Neural cell (in vitro differentiated cells): Measurements from ENCODE around the gene PCMTD2. TPM values are rescaled to one million over a fixed set of nuclear protein-coding genes. Genes with fewer than 3 reads are reported as not detected.

Experiments used
- H2AFZ ChIP-seq: fragments of 200-600, 300-800 bp; sonication (generic), shearing (Covaris generic); 2 replicates; pipeline ENCODE4 v1.6.0; 2014; ENCODE audit warnings: low read depth, mild to moderate bottlenecking, antibody characterized with exemption, low read length, moderate library complexity
- H3F3A ChIP-seq: fragments of 200-600 bp; shearing (Covaris generic); 2 replicates; pipeline ENCODE4 v1.6.1; 2016; ENCODE audit warnings: mild to moderate bottlenecking, moderate library complexity, mixed read lengths, antibody characterized with exemption, low read length; ENCODE audit not compliant: insufficient read depth, poor library complexity, severe bottlenecking
- H3K27ac ChIP-seq: fragments of 200-600, 300-800 bp; sonication (generic), shearing (Covaris generic); 2 replicates; pipeline ENCODE4 v1.5.1; 2014; ENCODE audit warnings: mild to moderate bottlenecking, low read length, moderate library complexity
- H3K27me3 ChIP-seq: fragments of 300-800, 200-600 bp; sonication (generic), shearing (Covaris generic); 2 replicates; pipeline ENCODE4 v1.6.0; 2014; ENCODE audit warnings: mild to moderate bottlenecking, low read depth, low read length, moderate library complexity; ENCODE audit not compliant: insufficient read depth
- H3K36me3 ChIP-seq: fragments of 300-800, 200-600 bp; sonication (generic), shearing (Covaris generic); 2 replicates; pipeline ENCODE4 v1.5.1; 2014; ENCODE audit warnings: mild to moderate bottlenecking, antibody characterized with exemption, low read length, moderate library complexity; ENCODE audit not compliant: insufficient read depth
- H3K4me2 ChIP-seq: fragments of 300-800, 200-600 bp; sonication (generic), shearing (Covaris generic); 2 replicates; pipeline ENCODE4 v1.6.0; 2014; ENCODE audit warnings: mild to moderate bottlenecking, low read length
- H3K4me3 ChIP-seq: fragments of 300-800, 200-600 bp; sonication (generic), shearing (Covaris generic); 2 replicates; pipeline ENCODE4 v1.5.1; 2014; ENCODE audit warnings: mild to moderate bottlenecking, low read length, moderate library complexity
- H3K79me2 ChIP-seq: fragments of 200-600 bp; shearing (Covaris generic); replicated peaks from 2 replicates; pipeline ENCODE4 v1.6.0; 2014; ENCODE audit warnings: mild to moderate bottlenecking, low read length, moderate library complexity; ENCODE audit not compliant: insufficient read depth
- H3K9ac ChIP-seq: fragments of 300-800, 200-600 bp; sonication (generic), shearing (Covaris generic); 2 replicates; pipeline ENCODE4 v1.6.1; 2016; ENCODE audit warnings: mild to moderate bottlenecking, low read length, mixed read lengths
- H3K9me2 ChIP-seq: fragments of 200-600 bp; shearing (Covaris generic); 2 replicates; pipeline ENCODE4 v1.6.1; 2016; ENCODE audit warnings: mild to moderate bottlenecking, low read length, mixed read lengths; ENCODE audit not compliant: insufficient read depth
- H3K9me3 ChIP-seq: fragments of 200-600, 300-800 bp; sonication (generic), shearing (Covaris generic); 2 replicates; pipeline ENCODE4 v1.6.1; 2016; ENCODE audit warnings: mild to moderate bottlenecking, mixed run types, low read length, moderate library complexity, mixed read lengths
- H4K20me1 ChIP-seq: fragments of 200-600 bp; shearing (Covaris generic); 2 replicates; pipeline ENCODE4 v1.6.1; 2016; ENCODE audit warnings: mild to moderate bottlenecking, mixed run types; ENCODE audit not compliant: insufficient read depth
- EP300 ChIP-seq: fragments of 450-650 bp; conservative IDR thresholded peaks from 2 replicates; pipeline ENCODE4 v1.6.1; 2014; ENCODE audit warnings: antibody characterized with exemption, mild to moderate bottlenecking, moderate library complexity; ENCODE audit not compliant: poor library complexity, severe bottlenecking
- EZH2 ChIP-seq: fragments of 200-600, 300-800 bp; shearing (Covaris generic), sonication (generic); IDR thresholded peaks from 2 replicates; pipeline ENCODE4 v1.6.1; 2014; ENCODE audit warnings: antibody characterized with exemption, low read length, borderline replicate concordance, mild to moderate bottlenecking; ENCODE audit not compliant: insufficient read depth, poor library complexity, severe bottlenecking
- MXI1 ChIP-seq: fragments of 450-650 bp; conservative IDR thresholded peaks from 2 replicates; pipeline ENCODE4 v1.6.1; 2014; ENCODE audit warnings: antibody characterized with exemption, mild to moderate bottlenecking; ENCODE audit not compliant: poor library complexity, severe bottlenecking
- POLR2AphosphoS5 ChIP-seq: IDR thresholded peaks from 2 replicates; pipeline ENCODE4 v1.6.1; 2012
- RAD21 ChIP-seq: fragments of 450-650 bp; conservative IDR thresholded peaks from 2 replicates; pipeline ENCODE4 v1.6.1; 2014; ENCODE audit warnings: antibody characterized with exemption, mild to moderate bottlenecking, moderate library complexity
- REST ChIP-seq: IDR thresholded peaks from 2 replicates; pipeline ENCODE4 v1.6.1; 2012; ENCODE audit warnings: borderline replicate concordance
- SMC3 ChIP-seq: fragments of 450-650 bp; conservative IDR thresholded peaks from 2 replicates; pipeline ENCODE4 v1.6.1; 2014; ENCODE audit warnings: antibody characterized with exemption, mild to moderate bottlenecking, moderate library complexity; ENCODE audit not compliant: poor library complexity
- TAF1 ChIP-seq: IDR thresholded peaks from 2 replicates; pipeline ENCODE4 v1.6.1; 2012; ENCODE audit warnings: low read depth
- polyA plus RNA-seq: library from polyadenylated mRNA; depleted of rRNA; stranded (reverse); fragments of >200 nt; gene quantifications from 2 replicates; pipeline ENCODE4 v1.2.3, GENCODE V29; 2014
- TF ChIP-seq, protein P1 (sequence below): fragments of 450-650 bp; IDR thresholded peaks from 2 replicates; pipeline ENCODE4 v1.5.1; 2014; ENCODE audit warnings: antibody characterized with exemption, mild to moderate bottlenecking, moderate library complexity; ENCODE audit not compliant: poor library complexity, severe bottlenecking

Gene PCMTD2
- polyA plus RNA-seq, 1 donor from 2014 or later, result 270 TPM

- no peaks in the 10 kb centered on the region for H3F3A ChIP-seq
- no peak overlapping the region for H2AFZ ChIP-seq
- TF ChIP-seq TAF1, result no peak
- no peak for TF ChIP-seq REST
- no peak for TF ChIP-seq EP300
- TF ChIP-seq EZH2, result no peak
- no peak for TF ChIP-seq POLR2AphosphoS5
- no peaks in the 10 kb centered on the region for H3K27me3 ChIP-seq
- no peak overlapping the region for H3K4me3 ChIP-seq
- no peaks in the 10 kb centered on the region for H3K9me2 ChIP-seq
- peaks cover 22% of the 10 kb centered on the region for H3K79me2 ChIP-seq
- no peaks in the 10 kb centered on the region for H4K20me1 ChIP-seq
- H3K36me3 ChIP-seq, result peaks cover 4% of the 10 kb centered on the region
- no peak overlapping the region for H3K27ac ChIP-seq
- H3K4me2 ChIP-seq, result no peak overlapping the region
- no peaks in the 10 kb centered on the region for H3K9me3 ChIP-seq
- H3K9ac ChIP-seq, result no peak overlapping the region
Observed at GRCh38 chr20:64253000-64253383, 2.6 kb upstream of the PCMTD2 start.

DNA sequence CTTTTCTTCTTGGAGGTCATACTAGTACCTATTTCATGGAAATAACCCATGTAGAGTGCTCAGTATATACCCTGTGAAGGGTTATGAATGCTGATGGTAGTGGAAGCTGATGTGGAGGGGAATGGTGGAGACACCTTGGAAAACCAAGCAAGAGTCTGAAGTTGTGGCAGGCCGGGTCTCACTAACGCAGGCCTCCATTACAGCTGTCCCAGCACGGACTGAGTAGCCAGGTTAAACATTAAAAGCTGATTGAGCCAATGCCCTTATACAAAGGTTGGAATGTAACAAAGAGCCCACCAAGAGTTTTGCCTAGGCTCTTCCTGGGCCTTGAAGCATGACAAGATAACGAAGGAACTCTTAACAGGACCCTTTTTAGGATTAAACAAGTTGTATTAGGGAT lies 2.1 kb upstream of the PCMTD2 start:
- Histone ChIP-seq H3K9me3 (no peaks in the 10 kb centered on the region), H3K79me2 (peaks cover 27% of the 10 kb centered on the region), H3K36me3 (peaks cover 4% of the 10 kb centered on the region), H3K9me2 (no peaks in the 10 kb centered on the region), H3F3A (no peaks in the 10 kb centered on the region), H3K27me3 (no peaks in the 10 kb centered on the region), H3K4me3 (no peak overlapping the region), H3K9ac (no peak overlapping the region), H3K27ac (no peak overlapping the region), H3K4me2 (no peak overlapping the region), H2AFZ (no peak overlapping the region), H4K20me1 (no peaks in the 10 kb centered on the region)
- no peak for TF ChIP-seq RAD21
- TF ChIP-seq REST, result no peak
- TF ChIP-seq POLR2AphosphoS5, result no peak
- TF ChIP-seq TAF1, result no peak
- no peak for TF ChIP-seq MXI1
- TF ChIP-seq EZH2, result no peak
- no peak for TF ChIP-seq SMC3
- no peak for TF ChIP-seq EP300
- TF ChIP-seq, protein P1, sequence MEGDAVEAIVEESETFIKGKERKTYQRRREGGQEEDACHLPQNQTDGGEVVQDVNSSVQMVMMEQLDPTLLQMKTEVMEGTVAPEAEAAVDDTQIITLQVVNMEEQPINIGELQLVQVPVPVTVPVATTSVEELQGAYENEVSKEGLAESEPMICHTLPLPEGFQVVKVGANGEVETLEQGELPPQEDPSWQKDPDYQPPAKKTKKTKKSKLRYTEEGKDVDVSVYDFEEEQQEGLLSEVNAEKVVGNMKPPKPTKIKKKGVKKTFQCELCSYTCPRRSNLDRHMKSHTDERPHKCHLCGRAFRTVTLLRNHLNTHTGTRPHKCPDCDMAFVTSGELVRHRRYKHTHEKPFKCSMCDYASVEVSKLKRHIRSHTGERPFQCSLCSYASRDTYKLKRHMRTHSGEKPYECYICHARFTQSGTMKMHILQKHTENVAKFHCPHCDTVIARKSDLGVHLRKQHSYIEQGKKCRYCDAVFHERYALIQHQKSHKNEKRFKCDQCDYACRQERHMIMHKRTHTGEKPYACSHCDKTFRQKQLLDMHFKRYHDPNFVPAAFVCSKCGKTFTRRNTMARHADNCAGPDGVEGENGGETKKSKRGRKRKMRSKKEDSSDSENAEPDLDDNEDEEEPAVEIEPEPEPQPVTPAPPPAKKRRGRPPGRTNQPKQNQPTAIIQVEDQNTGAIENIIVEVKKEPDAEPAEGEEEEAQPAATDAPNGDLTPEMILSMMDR, result no peak
